Upper lobe of right lung (tissue), 1 donor: ENCODE measurements around the gene CPLX3. TPM values are rescaled to one million over a fixed set of nuclear protein-coding genes. Genes with fewer than 3 reads are reported as not detected.
A peak's percentile ranks its signal among the peaks of the same experiment; 100 is the strongest.

ENCODE experiments used
- ATAC-seq: fragments of 200-7000 bp; cut with Tn5 transposase; one replicate; pipeline ENCODE4 v1.9.1; 2020; ENCODE audit warnings: mild to moderate bottlenecking, moderate library complexity
- DNase-seq: peaks from one replicate; pipeline ENCODE4 v3.0.0-alpha.2; 2020
- H3K27ac ChIP-seq: fragments of 200-600 bp; one replicate; pipeline ENCODE4 v1.8.0; 2022
- H3K27me3 ChIP-seq: fragments of 200-600 bp; one replicate; pipeline ENCODE4 v1.8.0; 2022; ENCODE audit warnings: mild to moderate bottlenecking
- H3K36me3 ChIP-seq: fragments of 200-600 bp; one replicate; pipeline ENCODE4 v1.8.0; 2022
- H3K4me1 ChIP-seq: fragments of 200-600 bp; one replicate; pipeline ENCODE4 v1.8.0; 2022
- H3K4me3 ChIP-seq: fragments of 200-600 bp; one replicate; pipeline ENCODE4 v1.8.0; 2022; ENCODE audit warnings: mild to moderate bottlenecking
- H3K9me3 ChIP-seq: fragments of 200-600 bp; one replicate; pipeline ENCODE4 v1.8.0; 2022
- intact Hi-C: fragments of 100-400 bp; cut with DNase I; formaldehyde crosslinking; loops from one replicate; pipeline ENCODE4 v1.11.0; 2022
- total RNA-seq: library from RNA; stranded (reverse); fragmentation: NEBNext Ultra II Directional; extraction: Animal tissue kit (Norgen Biotek cat#: 25700); gene quantifications from one replicate; pipeline ENCODE4 v1.2.1, GENCODE V29; 2021
- TF ChIP-seq, protein P1 (sequence below): fragments of 200-600 bp; IDR thresholded peaks from one replicate; pipeline ENCODE4 v1.8.0; 2022; ENCODE audit warnings: antibody characterized with exemption
- donor health status: DM: no; HTN: yes; CAD: no; lungs with severe emphysema.

The CPLX3 gene
- total RNA-seq, 1 donor from 2014 or later, result not detected

DNA sequence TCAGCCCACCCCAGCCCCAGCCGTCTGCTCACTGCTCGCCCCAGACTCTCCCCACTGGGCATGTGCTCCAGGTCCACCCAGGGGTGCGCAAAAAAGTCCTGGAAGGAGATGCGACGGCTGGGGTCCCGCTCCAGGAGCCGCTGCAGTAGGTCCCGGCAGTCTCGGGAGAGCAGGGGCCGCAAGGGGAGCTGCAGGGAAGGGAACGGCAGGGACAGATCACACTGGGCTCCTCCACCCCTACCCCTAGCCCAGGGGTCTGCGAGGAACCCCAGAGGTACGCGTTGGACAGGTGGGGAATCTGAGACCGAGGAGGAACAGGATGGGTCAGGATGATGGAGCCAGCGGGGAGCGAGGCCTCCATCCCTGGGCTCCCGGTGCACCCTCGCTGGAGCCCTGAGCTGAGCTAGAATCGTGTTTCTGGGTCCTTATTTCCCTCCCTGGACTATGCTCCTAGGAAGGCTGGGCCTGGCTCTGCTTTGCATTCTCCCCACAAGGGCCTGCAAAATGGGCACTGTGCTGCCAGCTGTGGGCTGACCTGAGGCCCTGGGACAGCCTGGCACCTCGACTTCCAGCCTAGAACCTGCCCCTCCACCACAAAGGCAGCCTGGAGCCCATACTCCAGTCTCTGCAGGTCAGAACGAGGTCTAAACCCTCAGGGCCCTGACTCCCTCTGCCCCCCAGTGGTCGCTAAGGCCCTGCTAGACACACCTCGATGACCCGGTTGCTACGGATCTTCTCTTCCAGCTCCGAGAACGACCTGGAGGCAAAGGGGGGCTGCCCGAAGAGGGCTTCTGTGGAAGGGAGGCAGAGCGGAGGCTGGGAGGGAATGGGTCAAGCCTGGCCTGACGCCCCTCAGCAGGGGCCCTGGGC is 13.3 kb downstream of the CPLX3 start:
- no peaks in the 10 kb centered on the region for H3K27me3 ChIP-seq
- TF ChIP-seq, protein P1, sequence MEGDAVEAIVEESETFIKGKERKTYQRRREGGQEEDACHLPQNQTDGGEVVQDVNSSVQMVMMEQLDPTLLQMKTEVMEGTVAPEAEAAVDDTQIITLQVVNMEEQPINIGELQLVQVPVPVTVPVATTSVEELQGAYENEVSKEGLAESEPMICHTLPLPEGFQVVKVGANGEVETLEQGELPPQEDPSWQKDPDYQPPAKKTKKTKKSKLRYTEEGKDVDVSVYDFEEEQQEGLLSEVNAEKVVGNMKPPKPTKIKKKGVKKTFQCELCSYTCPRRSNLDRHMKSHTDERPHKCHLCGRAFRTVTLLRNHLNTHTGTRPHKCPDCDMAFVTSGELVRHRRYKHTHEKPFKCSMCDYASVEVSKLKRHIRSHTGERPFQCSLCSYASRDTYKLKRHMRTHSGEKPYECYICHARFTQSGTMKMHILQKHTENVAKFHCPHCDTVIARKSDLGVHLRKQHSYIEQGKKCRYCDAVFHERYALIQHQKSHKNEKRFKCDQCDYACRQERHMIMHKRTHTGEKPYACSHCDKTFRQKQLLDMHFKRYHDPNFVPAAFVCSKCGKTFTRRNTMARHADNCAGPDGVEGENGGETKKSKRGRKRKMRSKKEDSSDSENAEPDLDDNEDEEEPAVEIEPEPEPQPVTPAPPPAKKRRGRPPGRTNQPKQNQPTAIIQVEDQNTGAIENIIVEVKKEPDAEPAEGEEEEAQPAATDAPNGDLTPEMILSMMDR, result no peak
- peaks cover 16% of the 10 kb centered on the region for H3K4me1 ChIP-seq
- H3K36me3 ChIP-seq, result peaks cover 15% of the 10 kb centered on the region
- DNase-seq (no peak), ATAC-seq (no peak)
- H3K9me3 ChIP-seq, result no peaks in the 10 kb centered on the region
- intact Hi-C loops, result no loop called here
- H3K27ac ChIP-seq, result no peak overlapping the region
- H3K4me3 ChIP-seq, result no peak overlapping the region

DNA sequence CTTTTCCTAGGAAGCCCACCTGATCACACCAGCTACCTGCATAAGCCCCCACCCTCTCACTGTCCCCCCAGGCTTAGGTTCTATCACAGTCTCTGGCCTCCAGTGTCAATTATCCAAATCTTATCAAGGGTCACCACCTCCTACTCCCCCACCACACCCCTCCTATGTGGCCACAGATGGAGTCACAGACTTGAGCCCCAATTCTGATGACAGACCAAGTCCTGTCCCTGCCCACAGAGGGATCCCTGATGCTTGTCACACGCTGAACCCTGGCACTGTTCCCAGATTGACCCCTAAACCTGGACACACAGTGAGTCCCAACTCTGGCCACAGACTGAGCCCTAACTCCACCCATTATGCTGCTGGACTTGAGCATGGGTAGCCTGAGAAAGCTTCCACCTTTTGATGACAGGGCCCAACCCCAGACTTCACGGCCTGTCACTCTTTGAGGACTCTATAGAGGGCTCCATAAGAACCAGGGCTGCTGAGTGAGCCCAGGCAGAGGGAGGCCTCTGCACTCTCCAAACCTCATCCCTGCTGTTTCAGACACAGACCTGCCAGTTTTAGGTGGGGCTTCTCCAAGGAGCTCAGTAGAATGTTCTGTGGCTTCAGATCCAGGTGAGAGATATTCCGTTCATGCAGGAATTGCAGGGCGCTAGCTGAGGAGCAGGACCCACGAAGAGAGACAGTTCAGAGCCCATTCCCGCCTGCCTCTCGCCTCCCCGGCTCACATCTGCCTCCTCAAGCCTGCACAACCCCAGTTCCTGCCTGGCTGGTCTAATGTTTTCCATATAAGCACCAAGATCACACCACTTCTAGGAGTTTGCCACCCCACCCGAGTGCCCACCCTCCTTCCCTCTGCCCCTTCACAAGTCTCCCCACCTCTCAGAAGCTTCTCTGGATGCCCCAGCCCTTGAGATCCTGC is 14.7 kb downstream of the CPLX3 start:
- Histone ChIP-seq H3K36me3 (peaks cover 25% of the 10 kb centered on the region), H3K4me1 (peaks cover 16% of the 10 kb centered on the region), H3K9me3 (no peaks in the 10 kb centered on the region), H3K27me3 (no peaks in the 10 kb centered on the region), H3K27ac (no peak overlapping the region), H3K4me3 (no peak overlapping the region)
- TF ChIP-seq, protein P1, result no peak
- DNase-seq, result no peak
- intact Hi-C loops, result no loop called here
- no peak for ATAC-seq

DNA sequence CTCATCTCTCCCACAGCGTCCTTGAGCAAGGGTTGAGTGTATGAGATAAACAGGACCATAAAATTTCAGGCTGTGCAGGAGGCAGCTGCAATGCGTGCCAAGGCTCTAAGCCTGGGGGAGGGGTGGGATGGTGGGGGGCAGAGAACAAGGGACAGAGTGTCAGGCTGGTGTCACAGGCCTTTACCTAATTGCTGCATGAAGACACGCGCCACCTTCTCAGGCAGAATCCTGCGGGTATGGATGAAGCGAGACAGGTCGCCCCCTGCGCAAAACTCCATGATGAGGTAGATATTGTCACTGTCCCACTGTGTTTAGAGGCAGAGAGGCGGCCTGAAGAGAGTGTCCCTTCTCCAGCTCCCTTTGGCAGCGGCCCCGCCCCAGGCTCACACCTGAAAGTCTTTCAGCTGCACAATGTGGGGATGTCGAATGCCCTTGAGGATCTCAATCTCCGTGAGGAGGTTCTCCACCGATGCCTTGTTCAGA is 15.5 kb downstream of the CPLX3 start:
- no peak for DNase-seq
- Histone ChIP-seq H3K36me3 (peaks cover 30% of the 10 kb centered on the region), H3K4me1 (peaks cover 16% of the 10 kb centered on the region), H3K27ac (no peak overlapping the region), H3K27me3 (no peaks in the 10 kb centered on the region), H3K4me3 (peak overlapping the region; percentile 71), H3K9me3 (no peaks in the 10 kb centered on the region)
- ATAC-seq, result no peak
- TF ChIP-seq, protein P1, result no peak
- intact Hi-C loops, result no loop called here

DNA sequence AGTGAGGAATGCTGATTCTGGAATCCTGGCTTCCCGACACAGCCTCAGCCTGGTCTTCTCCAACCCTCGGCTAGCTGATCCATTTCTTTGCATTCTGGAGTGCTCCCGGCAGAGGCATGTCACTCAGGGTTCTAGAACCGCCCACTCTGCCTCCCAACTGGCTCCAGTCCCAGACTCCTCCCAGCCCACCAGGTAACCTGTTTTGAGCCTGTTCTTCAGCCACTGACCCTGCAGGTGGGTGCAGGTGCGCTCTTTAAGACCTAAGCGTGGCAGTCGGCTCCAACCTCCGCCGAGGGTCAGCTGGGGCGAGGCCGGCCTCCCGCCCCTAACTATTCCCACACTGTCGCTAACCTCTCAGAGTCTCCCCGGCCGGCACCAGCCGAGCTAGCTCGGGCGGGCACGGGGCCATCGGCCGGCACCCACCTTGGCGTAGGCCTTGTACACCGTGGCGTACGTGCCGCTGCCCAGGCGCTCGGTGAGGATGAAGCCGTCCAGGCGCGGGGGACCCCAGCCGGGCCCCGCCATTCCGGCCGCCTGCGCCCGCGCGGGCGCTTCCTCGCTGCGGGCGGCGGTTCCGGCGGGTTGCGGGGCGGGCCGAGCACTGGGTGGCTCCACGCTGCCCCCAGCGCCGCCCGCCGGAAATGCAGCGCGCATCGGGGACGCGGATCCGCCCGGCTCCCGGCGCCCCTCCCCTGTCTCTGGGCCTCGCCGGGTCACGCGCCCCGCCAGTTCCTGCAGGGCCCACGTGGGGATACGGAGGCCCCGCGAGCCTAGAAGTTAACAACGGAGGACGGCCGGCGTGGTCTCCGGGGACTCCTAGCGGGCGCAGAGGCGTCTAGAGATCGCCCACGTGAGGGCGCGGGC is 16.4 kb downstream of the CPLX3 start, which contains the start of gene ULK3:
Gene ULK3, minus strand, starts transcription at position 576 of the 864 bp plus-strand sequence. Its CDS starts 51 bp downstream, at position 525.
- Histone ChIP-seq H3K4me3 (peak within 1 kb of the TSS; percentile 71), H3K9me3 (no peaks in the 10 kb centered on the region), H3K27me3 (no peaks in the 10 kb centered on the region), H3K36me3 (peaks cover 39% of the 10 kb centered on the region), H3K27ac (peak within 1 kb of the TSS; percentile 88), H3K4me1 (peaks cover 16% of the 10 kb centered on the region)
- TF ChIP-seq, protein P1, result peak; percentile 68
- DNase-seq (peak; percentile 96), ATAC-seq (peak; percentile 96)
- intact Hi-C loops, result no loop called here

DNA sequence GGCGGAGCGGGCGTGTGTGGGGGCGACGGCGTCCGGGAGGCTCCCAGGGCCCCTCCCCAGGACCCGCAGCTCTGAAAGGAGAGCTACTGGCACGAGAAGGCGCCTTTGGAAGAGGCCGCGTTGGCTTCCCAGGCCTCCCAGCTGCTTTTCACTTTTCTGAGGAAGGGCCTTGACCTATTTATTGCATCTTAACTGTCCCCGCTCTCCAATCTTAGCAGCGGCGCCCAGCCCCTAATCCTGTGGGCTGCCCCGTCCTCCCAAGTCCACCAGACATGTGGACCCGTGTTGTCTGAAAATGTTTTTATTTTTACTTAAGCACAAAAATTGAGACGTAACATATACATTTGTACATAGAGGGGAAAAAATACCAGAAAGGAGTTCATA is 17.0 kb downstream of the CPLX3 start:
- H3K4me3 ChIP-seq, result peak overlapping the region; percentile 71
- intact Hi-C loops, result no loop called here
- no peaks in the 10 kb centered on the region for H3K9me3 ChIP-seq
- DNase-seq (no peak), ATAC-seq (no peak)
- H3K27ac ChIP-seq, result peak overlapping the region; percentile 88
- no peaks in the 10 kb centered on the region for H3K27me3 ChIP-seq
- TF ChIP-seq, protein P1, result peak; percentile 29
- H3K36me3 ChIP-seq, result peaks cover 40% of the 10 kb centered on the region
- H3K4me1 ChIP-seq, result peaks cover 16% of the 10 kb centered on the region
